GM12872 (cell line): Measurements from ENCODE around the gene DENND6A.

Experiments
- CTCF ChIP-seq: IDR thresholded peaks from 3 replicates; pipeline ENCODE4 v1.5.1; 2011; ENCODE audit warnings: low read depth, mild to moderate bottlenecking, low read length, moderate library complexity; ENCODE audit not compliant: insufficient read depth

DENND6A gene

GRCh38 chr3:57675530-57675929 lies 17.3 kb downstream of the DENND6A start:
- no peak for TF ChIP-seq CTCF

- no peak for TF ChIP-seq CTCF
Measured at GRCh38 chr3:57673156-57673555, 19.7 kb downstream of the DENND6A start.

GRCh38 chr3:57670543-57670942 lies 22.3 kb downstream of the DENND6A start:
- TF ChIP-seq CTCF: no peak

- no peak for TF ChIP-seq CTCF
Measured at GRCh38 chr3:57661404-57661803, 31.5 kb downstream of the DENND6A start.

- TF ChIP-seq CTCF: no peak
Measured at GRCh38 chr3:57659806-57660439, 33.0 kb downstream of the DENND6A start.

GRCh38 chr3:57659004-57659673 lies 33.7 kb downstream of the DENND6A start:
- TF ChIP-seq CTCF: no peak

- no peak for TF ChIP-seq CTCF
Measured at GRCh38 chr3:57658536-57658935, 34.3 kb downstream of the DENND6A start.
